ENCODE measurements around the gene LINC00305. TPM values are rescaled to one million over a fixed set of nuclear protein-coding genes. Genes with fewer than 3 reads are reported as not detected.

The LINC00305 gene
- total and polyA plus RNA-seq, 10 of the 15 experiments (the other 5 are each of a cell fraction or from before 2014, with no cell fraction given) = 0.11 to 19.4 (median 0.26) TPM; not detected in 7

GRCh38 chr18:64099244-64099643, 49.6 kb downstream of the LINC00305 start:
- Histone ChIP-seq H2AFZ (ENCODE audit: control insufficient read depth, low read depth, low read length) (no peak overlapping the region), H3K27ac (ENCODE audit: control insufficient read depth, insufficient read depth) (no peak overlapping the region), H3K79me2 (ENCODE audit: control insufficient read depth, insufficient read depth, low read length) (no peaks in the 10 kb centered on the region), H3K9ac (ENCODE audit: control insufficient read depth, insufficient read depth, low read length) (no peak overlapping the region), H3K4me3 (no peak overlapping the region), H4K20me1 (ENCODE audit: control insufficient read depth, insufficient read depth) (no peaks in the 10 kb centered on the region), H3K4me2 (ENCODE audit: control insufficient read depth, insufficient read depth) (no peak overlapping the region), H3K27me3 (replicated peaks in 1 of 2; ENCODE audit: control insufficient read depth in 2 of 2, insufficient read depth in 2 of 2, low read length in 1 of 2) (no peaks in the 10 kb centered on the region), H3K4me1 (ENCODE audit: control insufficient read depth, insufficient read depth, low read length) (no peaks in the 10 kb centered on the region; the same call in 1 of the 2 replicates), H3K36me3 (ENCODE audit: control insufficient read depth in 2 of 2, insufficient read depth in 2 of 2, low read length in 1 of 2) (no peaks in the 10 kb centered on the region), H3K9me3 (replicated peaks; ENCODE audit: control insufficient read depth, insufficient read depth, low read length) (no peaks in the 10 kb centered on the region)
- ChIA-PET POLR2A (interaction anchor here (1.4 to 1.5 kb wide), 2 partner anchors 12 to 102 kb away, joined by 3 to 5 read pairs; no protein-coding TSS in a partner anchor), SMC1A (ENCODE audit: uncharacterized antibody, unreplicated experiment) (interaction anchor here (0.7 to 3.4 kb wide), 21 partner anchors 8 to 311 kb away, joined by 3 to 40 read pairs (median 5); no protein-coding TSS in a partner anchor), RAD21 (ENCODE audit: unreplicated experiment) (interaction anchor here (1.0 to 2.7 kb wide), 15 partner anchors 8 to 310 kb away, joined by 3 to 16 read pairs (median 4); no protein-coding TSS in a partner anchor), CTCF (interaction anchor here (0.6 to 4.6 kb wide), 12 partner anchors 9 to 369 kb away, joined by 3 to 32 read pairs (median 6); no protein-coding TSS in a partner anchor)
- ATAC-seq (peak; percentile 80), DNase-seq (ENCODE audit: low read depth, low spot score) (no peak), FAIRE-seq (no peak)
- in situ Hi-C loops (cut with MboI) = no loop called here
- TF ChIP-seq FOXK2 (IDR thresholded peaks at IDR 0.05) = no peak
- TF ChIP-seq MYB (IDR thresholded peaks at IDR 0.05; ENCODE audit: borderline replicate concordance, low read depth, low read length) = no peak
- 0 out of 2 replicates have a peak, but pooled peaks have one; percentile 23 for TF ChIP-seq ATF7 (IDR thresholded peaks at IDR 0.05; ENCODE audit: low read depth)
- TF ChIP-seq NR2F1 (conservative IDR thresholded peaks at IDR 0.05) = 0 out of 2 replicates have a peak, but pooled peaks have one; percentile 15
- peak; percentile 24; the same call in 1 of the 2 replicates for TF ChIP-seq MTA2 (IDR thresholded peaks at IDR 0.05; ENCODE audit: low read depth)
- TF ChIP-seq STAT1 (conservative IDR thresholded peaks at IDR 0.05) = no peak
- TF ChIP-seq RBBP5 (conservative IDR thresholded peaks at IDR 0.05) = no peak
- TF ChIP-seq BHLHE40 (IDR thresholded peaks at IDR 0.05; ENCODE audit: borderline replicate concordance in 1 of 2, low read depth in 2 of 2, low read length in 1 of 2) = peak in 1 of 2 experiments; percentile 12; a peak in 1 of 4 replicates
- TF ChIP-seq MLLT1 (IDR thresholded peaks at IDR 0.05) = no peak
- no TSS peak for BruUV-seq (replicated peaks)
- 42% methylated on average over 3 of the region's 3 CpGs for WGBS (ENCODE audit: insufficient coverage, insufficient replicate concordance, low lambda C conversion rate, missing lambda C conversion rate)
- intact Hi-C loops (cut with micrococcal nuclease; ENCODE audit: unreplicated experiment) = loop anchor here (2.0 to 5.0 kb wide), 2 partner anchors 60 to 82 kb away; no protein-coding TSS in a partner anchor

Measured in GM12878 (cell line).